GM21576 (cell line): Measurements from ENCODE around the gene NCKAP5.

Experiments used
- ATAC-seq: cut with Tn5 transposase; IDR thresholded peaks from one replicate; pipeline ENCODE4 v1.9.1; 2021; ENCODE audit warnings: mild to moderate bottlenecking, moderate library complexity; ENCODE audit not compliant: unreplicated experiment

NCKAP5 gene

GRCh38 chr2:132793532-132793931 lies 774.7 kb downstream of the NCKAP5 start:
- no peak for ATAC-seq

GRCh38 chr2:132790207-132790785 lies 778.0 kb downstream of the NCKAP5 start:
- ATAC-seq = no peak

GRCh38 chr2:132789066-132789465 lies 779.2 kb downstream of the NCKAP5 start:
- no peak for ATAC-seq

- ATAC-seq = no peak
Observed at GRCh38 chr2:132788310-132788838, 779.9 kb downstream of the NCKAP5 start.

- ATAC-seq = no peak
Observed at GRCh38 chr2:132783883-132784282, 784.4 kb downstream of the NCKAP5 start.

GRCh38 chr2:132782176-132782783 lies 786.0 kb downstream of the NCKAP5 start:
- no peak for ATAC-seq

- ATAC-seq = no peak
Observed at GRCh38 chr2:132780651-132781050, 787.6 kb downstream of the NCKAP5 start.

- ATAC-seq = no peak
Observed at GRCh38 chr2:132779206-132779721, 789.0 kb downstream of the NCKAP5 start.

GRCh38 chr2:132776287-132776686 lies 792.0 kb downstream of the NCKAP5 start:
- ATAC-seq = no peak

- no peak for ATAC-seq
Observed at GRCh38 chr2:132774189-132774588, 794.1 kb downstream of the NCKAP5 start.

- no peak for ATAC-seq
Observed at GRCh38 chr2:132773331-132773730, 794.9 kb downstream of the NCKAP5 start.

- ATAC-seq = no peak
Observed at GRCh38 chr2:132772340-132772739, 795.9 kb downstream of the NCKAP5 start.

- no peak for ATAC-seq
Observed at GRCh38 chr2:132766573-132766972, 801.7 kb downstream of the NCKAP5 start.

- no peak for ATAC-seq
Observed at GRCh38 chr2:132761437-132761836, 806.8 kb downstream of the NCKAP5 start.

GRCh38 chr2:132760971-132761370 lies 807.3 kb downstream of the NCKAP5 start:
- no peak for ATAC-seq

GRCh38 chr2:132760405-132760804 lies 807.9 kb downstream of the NCKAP5 start:
- ATAC-seq = no peak

GRCh38 chr2:132758995-132759394 lies 809.3 kb downstream of the NCKAP5 start:
- ATAC-seq = no peak

- no peak for ATAC-seq
Observed at GRCh38 chr2:132757676-132758075, 810.6 kb downstream of the NCKAP5 start.

- no peak for ATAC-seq
Observed at GRCh38 chr2:132757002-132757589, 811.2 kb downstream of the NCKAP5 start.

GRCh38 chr2:132754867-132755472 lies 813.3 kb downstream of the NCKAP5 start:
- no peak for ATAC-seq

- no peak for ATAC-seq
Observed at GRCh38 chr2:132754392-132754791, 813.9 kb downstream of the NCKAP5 start.
